Endodermal cell (in vitro differentiated cells): ENCODE data around the gene ZBTB7A. TPM values are rescaled to one million over a fixed set of nuclear protein-coding genes. Genes with fewer than 3 reads are reported as not detected.
A peak's percentile ranks its signal among the peaks of the same experiment; 100 is the strongest.

ENCODE experiments used
- DNase-seq: peaks from one replicate; pipeline ENCODE4 v3.0.0-alpha.2; 2017
- H3K27ac ChIP-seq: 2 replicates; pipeline ENCODE4 v1.5.1; 2013; ENCODE audit warnings: mild to moderate bottlenecking, low read depth, low read length, moderate library complexity
- H3K27me3 ChIP-seq: 2 replicates; pipeline ENCODE4 v1.6.1; 2013; ENCODE audit warnings: mild to moderate bottlenecking, low read length, moderate library complexity; ENCODE audit not compliant: insufficient read depth, control insufficient read depth, poor library complexity, severe bottlenecking
- H3K36me3 ChIP-seq: 2 replicates; pipeline ENCODE4 v1.7.0; 2013; ENCODE audit warnings: mild to moderate bottlenecking, low read length, moderate library complexity; ENCODE audit not compliant: control insufficient read depth, insufficient read depth
- H3K4me1 ChIP-seq: one replicate; pipeline ENCODE4 v1.7.0; 2013; ENCODE audit warnings: low read length; ENCODE audit not compliant: control insufficient read depth, insufficient read depth
- H3K4me3 ChIP-seq: 2 replicates; pipeline ENCODE4 v1.5.1; 2013; ENCODE audit warnings: mild to moderate bottlenecking, low read length, moderate library complexity
- H3K9ac ChIP-seq: 2 replicates; pipeline ENCODE4 v1.6.1; 2013; ENCODE audit warnings: mild to moderate bottlenecking, low read length, moderate library complexity; ENCODE audit not compliant: poor library complexity, severe bottlenecking; ENCODE audit errors: extremely low read depth
- H3K9me3 ChIP-seq: 2 replicates; pipeline ENCODE4 v1.6.1; 2013; ENCODE audit warnings: mild to moderate bottlenecking, low read length, moderate library complexity; ENCODE audit not compliant: control insufficient read depth
- H3K27ac Mint-ChIP-seq: 2 replicates; pipeline ENCODE4 v1.8.0; 2020; ENCODE audit warnings: mixed read lengths
- H3K27me3 Mint-ChIP-seq: 2 replicates; pipeline ENCODE4 v1.8.0; 2021; ENCODE audit warnings: mild to moderate bottlenecking, mixed read lengths; ENCODE audit not compliant: insufficient read depth
- H3K36me3 Mint-ChIP-seq: 2 replicates; pipeline ENCODE4 v1.8.0; 2020; ENCODE audit warnings: low read depth, mixed read lengths
- H3K4me1 Mint-ChIP-seq: 2 replicates; pipeline ENCODE4 v1.8.0; 2020; ENCODE audit warnings: mixed read lengths
- H3K4me3 Mint-ChIP-seq: 2 replicates; pipeline ENCODE4 v1.8.0; 2020; ENCODE audit warnings: mild to moderate bottlenecking, moderate library complexity, mixed read lengths
- H3K9me3 Mint-ChIP-seq: 2 replicates; pipeline ENCODE4 v1.8.0; 2020; ENCODE audit warnings: mild to moderate bottlenecking, mixed read lengths
- CTCF ChIP-seq: fragments of 200-600 bp; sonication (generic); conservative IDR thresholded peaks from 2 replicates; pipeline ENCODE4 v1.5.0; 2021; ENCODE audit warnings: antibody characterized with exemption, mild to moderate bottlenecking
- WGBS, 2 experiments: methylation state at CpG; one replicate each; pipeline versions ENCODE4 v1.1.5 to v1.1.7; 2013; ENCODE audit warnings: missing lambda C conversion rate in 2 of 2, mixed read lengths in 1 of 2; ENCODE audit not compliant: insufficient coverage in 1 of 2, insufficient read length in 1 of 2; 5-methylcytosine and 5-hydroxymethylcytosine counted together
- total RNA-seq, 2 donors: library from RNA; stranded (reverse); fragmentation: NEBNext Ultra II Directional in 1 of 2; extraction: Animal tissue kit (Norgen Biotek cat#: 25700) in 1 of 2; gene quantifications; 2 replicates in 1 of 2; 3 replicates in 1 of 2; pipeline ENCODE4 v1.2.1, GENCODE V29; 2021

The ZBTB7A gene
- total RNA-seq, 2 donors from 2014 or later = 19.2 to 22.1 TPM

GRCh38 chr19:4068047-4068966 lies 1.6 kb upstream of the ZBTB7A start:
- peak overlapping the region; percentile 55 for H3K27ac Mint-ChIP-seq
- peak; percentile 55 for DNase-seq
- WGBS, 2 experiments = 42 to 47% methylated on average over 18 to 29 of the region's 31 CpGs
- Histone ChIP-seq H3K36me3 (peaks cover 1% of the 10 kb centered on the region), H3K4me1 (no peaks in the 10 kb centered on the region), H3K27me3 (peaks cover 26% of the 10 kb centered on the region), H3K4me3 (no peak overlapping the region), H3K27ac (no peak overlapping the region), H3K9ac (no peak overlapping the region), H3K9me3 (no peaks in the 10 kb centered on the region)
- peaks cover 20% of the 10 kb centered on the region for H3K27me3 Mint-ChIP-seq
- H3K9me3 Mint-ChIP-seq = no peaks in the 10 kb centered on the region
- H3K36me3 Mint-ChIP-seq = peaks cover 2% of the 10 kb centered on the region
- H3K4me1 Mint-ChIP-seq = peaks cover 3% of the 10 kb centered on the region
- peak overlapping the region; percentile 45 for H3K4me3 Mint-ChIP-seq
- no peak for TF ChIP-seq CTCF

GRCh38 chr19:4067396-4068046 lies 822 bp upstream of the ZBTB7A start:
- Mint-ChIP-seq H3K4me1 (peaks cover 3% of the 10 kb centered on the region), H3K27ac (no peak overlapping the region), H3K4me3 (peak overlapping the region; percentile 45), H3K36me3 (peaks cover 2% of the 10 kb centered on the region), H3K27me3 (peaks cover 20% of the 10 kb centered on the region), H3K9me3 (no peaks in the 10 kb centered on the region)
- DNase-seq = no peak
- TF ChIP-seq CTCF = no peak
- Histone ChIP-seq H3K36me3 (peaks cover 9% of the 10 kb centered on the region), H3K9me3 (no peaks in the 10 kb centered on the region), H3K4me1 (no peaks in the 10 kb centered on the region), H3K9ac (no peak overlapping the region), H3K27ac (no peak overlapping the region), H3K4me3 (no peak overlapping the region), H3K27me3 (peaks cover 26% of the 10 kb centered on the region)
- 2% methylated on average over 48 of the region's 58 CpGs; no CpG with 5 or more reads in 1 of the 2 experiments for WGBS, 2 experiments

- H3K27ac ChIP-seq = no peak overlapping the region
- peak overlapping the region; percentile 56 for H3K4me3 ChIP-seq
- no peaks in the 10 kb centered on the region for H3K4me1 ChIP-seq
- no peak overlapping the region for H3K9ac ChIP-seq
- peaks cover 20% of the 10 kb centered on the region for H3K27me3 Mint-ChIP-seq
- no peaks in the 10 kb centered on the region for H3K9me3 ChIP-seq
- no peak for TF ChIP-seq CTCF
- no peaks in the 10 kb centered on the region for H3K9me3 Mint-ChIP-seq
- H3K4me3 Mint-ChIP-seq = peak overlapping the region; percentile 55
- 0% methylated on average over 25 of the region's 31 CpGs; no CpG with 5 or more reads in 1 of the 2 experiments for WGBS, 2 experiments
- peaks cover 10% of the 10 kb centered on the region for H3K36me3 ChIP-seq
- no peak for DNase-seq
- peaks cover 2% of the 10 kb centered on the region for H3K36me3 Mint-ChIP-seq
- peaks cover 3% of the 10 kb centered on the region for H3K4me1 Mint-ChIP-seq
- H3K27ac Mint-ChIP-seq = no peak overlapping the region
- peaks cover 26% of the 10 kb centered on the region for H3K27me3 ChIP-seq
Measured at GRCh38 chr19:4066176-4066606, 508 bp downstream of the ZBTB7A start.
